Astrocyte of the spinal cord (primary cell): ENCODE measurements around the gene TMCC1.
A peak's percentile ranks its signal among the peaks of the same experiment; 100 is the strongest.

ENCODE experiments used
- DNase-seq: peaks from one replicate; pipeline ENCODE4 v3.0.0; 2011; ENCODE audit warnings: low read depth, low spot score
- H3K4me3 ChIP-seq: 2 replicates; pipeline ENCODE4 v1.5.1; 2011; ENCODE audit warnings: low read depth, mild to moderate bottlenecking, low read length, moderate library complexity
- in situ Hi-C: cut with HindIII; loops from 2 replicates; pipeline ENCODE4 v1.10.0; 2017; ENCODE audit warnings: low sequenced_read_pairs
- TF ChIP-seq, protein P1 (sequence below): IDR thresholded peaks from 2 replicates; pipeline ENCODE4 v1.5.1; 2012; ENCODE audit warnings: low read depth, mild to moderate bottlenecking, low read length, inconsistent platforms

TMCC1 gene

DNA sequence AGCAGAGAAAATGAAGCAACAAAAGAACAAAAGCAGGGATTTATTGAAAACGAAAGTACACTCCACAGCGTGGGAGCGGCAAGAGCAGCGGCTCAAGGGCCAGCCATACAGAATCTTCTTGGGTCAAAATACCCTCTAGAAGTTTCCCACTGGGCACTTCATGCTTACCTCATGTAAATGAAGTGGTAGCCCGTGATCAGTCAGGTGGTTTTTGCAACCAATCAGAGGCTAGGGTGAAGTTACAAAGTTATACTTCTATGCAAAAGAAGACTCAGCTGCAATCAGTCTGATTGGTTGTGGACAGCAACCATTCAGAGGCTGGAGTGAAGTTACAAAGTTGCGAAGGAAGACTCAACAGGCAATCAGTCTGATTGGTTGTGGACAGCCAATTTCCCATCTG lies 43.2 kb upstream of the TMCC1 start:
- peak; percentile 84 for DNase-seq
- TF ChIP-seq, protein P1, sequence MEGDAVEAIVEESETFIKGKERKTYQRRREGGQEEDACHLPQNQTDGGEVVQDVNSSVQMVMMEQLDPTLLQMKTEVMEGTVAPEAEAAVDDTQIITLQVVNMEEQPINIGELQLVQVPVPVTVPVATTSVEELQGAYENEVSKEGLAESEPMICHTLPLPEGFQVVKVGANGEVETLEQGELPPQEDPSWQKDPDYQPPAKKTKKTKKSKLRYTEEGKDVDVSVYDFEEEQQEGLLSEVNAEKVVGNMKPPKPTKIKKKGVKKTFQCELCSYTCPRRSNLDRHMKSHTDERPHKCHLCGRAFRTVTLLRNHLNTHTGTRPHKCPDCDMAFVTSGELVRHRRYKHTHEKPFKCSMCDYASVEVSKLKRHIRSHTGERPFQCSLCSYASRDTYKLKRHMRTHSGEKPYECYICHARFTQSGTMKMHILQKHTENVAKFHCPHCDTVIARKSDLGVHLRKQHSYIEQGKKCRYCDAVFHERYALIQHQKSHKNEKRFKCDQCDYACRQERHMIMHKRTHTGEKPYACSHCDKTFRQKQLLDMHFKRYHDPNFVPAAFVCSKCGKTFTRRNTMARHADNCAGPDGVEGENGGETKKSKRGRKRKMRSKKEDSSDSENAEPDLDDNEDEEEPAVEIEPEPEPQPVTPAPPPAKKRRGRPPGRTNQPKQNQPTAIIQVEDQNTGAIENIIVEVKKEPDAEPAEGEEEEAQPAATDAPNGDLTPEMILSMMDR, result no peak
- peak overlapping the region; percentile 35 for H3K4me3 ChIP-seq
- in situ Hi-C loops, result no loop called here

DNA sequence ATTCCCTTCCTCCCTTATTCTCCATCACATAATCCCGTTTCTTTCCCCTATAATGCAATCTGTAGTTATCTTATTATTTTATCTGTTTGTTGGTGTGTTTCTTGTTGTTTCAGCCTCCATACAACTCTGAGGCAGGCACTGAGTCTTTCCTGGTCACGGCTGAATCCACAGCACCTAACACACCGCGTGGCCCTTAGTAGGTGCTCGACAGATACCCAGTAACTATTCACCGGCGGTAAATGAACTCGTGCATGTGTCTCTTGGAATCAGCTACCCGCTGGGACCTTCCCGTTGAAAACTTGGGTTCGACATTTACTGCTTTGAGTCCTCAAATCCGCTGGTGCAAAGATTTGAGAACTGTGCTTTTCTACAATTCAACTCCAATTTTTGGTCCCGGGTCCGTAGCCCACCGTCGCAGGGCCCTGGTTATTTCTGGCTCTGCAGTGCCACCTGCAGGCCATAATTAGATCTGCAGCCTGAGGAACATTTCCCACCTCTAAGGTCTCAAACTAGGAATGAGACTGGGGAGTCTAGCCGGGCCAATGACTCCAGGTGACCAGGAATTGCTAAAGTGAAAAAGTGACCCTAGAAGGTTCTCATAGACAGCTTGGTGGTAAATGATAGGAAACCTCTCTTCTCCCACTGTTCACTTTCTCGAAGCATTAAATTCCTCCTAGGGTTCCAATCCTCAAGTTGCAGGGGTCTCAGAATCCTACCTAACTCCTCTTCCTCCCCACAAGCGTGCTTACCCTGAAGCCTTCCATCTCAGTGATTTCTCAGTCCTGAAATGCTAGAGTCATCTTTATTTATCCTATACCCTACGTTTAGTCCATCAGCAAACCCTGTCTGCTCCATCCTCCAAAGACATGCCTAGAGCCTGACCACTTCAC lies 41.0 kb upstream of the TMCC1 start:
- H3K4me3 ChIP-seq, result no peak overlapping the region
- TF ChIP-seq, protein P1, result peak; percentile 86
- in situ Hi-C loops, result no loop called here
- peak; percentile 28 for DNase-seq

DNA sequence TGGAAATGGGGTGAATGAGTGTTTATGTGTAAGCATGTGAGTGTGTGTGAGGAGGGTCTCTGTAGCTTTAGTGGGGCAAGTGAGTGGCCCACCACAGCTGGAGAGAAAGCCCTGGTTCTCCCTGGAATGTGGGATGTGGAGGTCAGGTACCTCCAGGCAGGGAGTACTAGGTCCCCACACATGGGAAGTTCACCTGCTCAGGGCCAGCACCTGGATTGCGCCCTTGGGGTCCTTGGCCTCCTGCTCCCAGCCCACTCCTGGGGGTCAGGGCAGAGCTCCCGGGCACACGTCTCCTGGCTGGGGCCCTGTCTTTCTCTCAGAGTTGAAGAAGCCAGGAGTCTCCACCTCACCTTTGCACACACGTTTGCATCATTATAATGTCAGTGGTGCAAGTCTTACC lies 40.0 kb upstream of the TMCC1 start:
- in situ Hi-C loops, result no loop called here
- no peak for DNase-seq
- no peak overlapping the region for H3K4me3 ChIP-seq
- TF ChIP-seq, protein P1, result no peak

DNA sequence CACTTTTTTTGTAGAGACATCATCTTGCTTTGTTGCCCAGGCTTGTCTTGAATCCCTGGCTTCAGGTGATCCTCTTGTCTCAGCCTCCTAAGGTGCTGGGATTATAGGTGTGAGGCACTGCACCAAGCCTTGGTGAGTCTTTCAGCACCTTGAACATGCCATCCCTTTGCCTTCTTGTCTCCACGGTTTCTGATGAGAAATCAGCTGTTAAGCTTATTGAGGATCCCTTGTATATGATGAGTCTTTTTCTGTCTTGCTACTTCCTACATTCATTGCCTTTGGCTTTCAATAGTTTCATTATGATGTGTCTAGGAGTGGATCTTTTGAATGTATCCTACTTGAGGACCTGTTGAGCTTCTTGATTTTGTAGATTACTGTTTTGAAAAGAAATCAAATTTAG lies 35.9 kb upstream of the TMCC1 start:
- in situ Hi-C loops, result no loop called here
- TF ChIP-seq, protein P1, result no peak
- no peak overlapping the region for H3K4me3 ChIP-seq
- no peak for DNase-seq

DNA sequence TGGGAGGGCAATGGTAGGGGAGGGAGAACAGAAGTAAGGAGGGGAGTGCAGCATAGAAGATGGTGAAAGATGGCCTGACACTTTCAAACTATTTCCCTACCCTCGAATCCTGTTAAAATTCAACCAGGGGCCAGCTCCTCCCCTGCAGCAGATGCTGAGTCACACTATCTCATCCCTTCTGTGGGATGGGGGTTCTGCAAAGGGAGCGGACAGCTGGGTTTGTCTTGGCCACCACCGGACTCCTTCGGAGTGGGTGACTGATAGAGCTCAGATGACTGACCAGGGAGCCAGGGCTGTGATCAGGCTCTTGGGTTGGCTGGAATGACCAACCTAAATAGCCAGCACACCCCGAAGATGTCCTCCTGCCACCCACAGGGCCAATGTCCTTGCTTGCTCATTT lies 33.6 kb upstream of the TMCC1 start:
- no peak overlapping the region for H3K4me3 ChIP-seq
- TF ChIP-seq, protein P1, result no peak
- DNase-seq, result no peak
- in situ Hi-C loops, result no loop called here

DNA sequence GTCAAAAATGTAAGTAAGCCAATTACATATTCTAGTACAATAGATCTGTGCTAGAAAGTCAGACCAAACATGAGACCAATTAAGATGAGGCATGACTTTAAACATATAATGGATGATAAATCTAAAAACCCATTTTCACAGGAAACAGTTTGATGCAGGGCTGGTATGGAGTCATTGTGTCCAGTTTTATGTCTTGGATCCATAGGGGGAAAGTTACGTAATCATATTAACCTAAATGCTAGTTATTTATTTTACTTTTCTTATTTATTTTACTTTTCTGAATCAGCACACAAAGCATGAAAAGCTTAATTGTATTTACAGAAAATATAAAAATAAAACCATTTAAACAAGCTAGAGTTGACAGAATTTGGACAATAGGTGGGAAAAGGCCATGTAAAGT lies 26.3 kb upstream of the TMCC1 start:
- DNase-seq, result no peak
- TF ChIP-seq, protein P1, result no peak
- no peak overlapping the region for H3K4me3 ChIP-seq
- in situ Hi-C loops, result no loop called here
